Choroid plexus epithelial cell (primary cell): ENCODE results near the gene PRLR.

Experiments used
- DNase-seq: peaks from one replicate; pipeline ENCODE4 v3.0.0-alpha.2; 2010; ENCODE audit warnings: low read depth
- H3K4me3 ChIP-seq: 2 replicates; pipeline ENCODE4 v1.5.1; 2011; ENCODE audit warnings: low read depth, mild to moderate bottlenecking, control low read depth, low read length, moderate library complexity
- CTCF ChIP-seq: conservative IDR thresholded peaks from 2 replicates; pipeline ENCODE4 v1.5.1; 2011; ENCODE audit warnings: low read depth, mild to moderate bottlenecking, control low read depth, inconsistent platforms, low read length, moderate library complexity

PRLR gene

DNA sequence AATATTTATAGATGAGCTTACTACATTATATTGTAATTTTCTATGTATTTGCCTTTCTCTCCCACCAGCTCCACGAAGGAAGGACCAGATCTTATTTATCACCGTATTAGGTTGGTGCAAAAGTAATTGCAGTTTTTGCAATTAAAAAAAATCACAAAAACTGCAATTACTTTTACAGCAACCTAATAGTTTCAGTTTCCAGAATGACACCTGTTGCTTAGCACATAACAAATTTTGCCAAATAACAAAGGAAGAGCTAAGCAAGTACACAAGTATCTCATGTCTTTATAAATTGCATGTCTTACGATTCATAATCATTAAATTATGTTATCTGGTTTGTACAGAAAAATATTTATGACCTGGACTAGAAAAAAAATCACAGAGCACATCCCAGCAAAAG lies 228.4 kb downstream of the PRLR start:
- no peak for TF ChIP-seq CTCF
- DNase-seq = no peak
- no peak overlapping the region for H3K4me3 ChIP-seq
